ENCODE data around the gene SGMS1.

GRCh38 chr10:50544857-50545429, 78.8 kb downstream of the SGMS1 start:
- TF ChIP-seq CTCF (IDR thresholded peaks at IDR 0.05; ENCODE audit: poor library complexity, severe bottlenecking) (no peak), RAD21 (conservative IDR thresholded peaks at IDR 0.05) (no peak)

All from neural cell (in vitro differentiated cells).